Fibroblast of skin of back (primary cell): ENCODE results near the gene LPCAT3.
"Not testable (repeated sequence)": the region's sequence is repeated elsewhere in the genome, so short reads cannot be mapped to it uniquely, and the experiment has no call there.

Experiments
- DNase-seq: peaks from one replicate; pipeline ENCODE4 v3.0.0-alpha.2; 2013

The LPCAT3 gene

GRCh38 chr12:7035463-7035862, 17.2 kb upstream of the LPCAT3 start:
- DNase-seq, result no peak

DNA sequence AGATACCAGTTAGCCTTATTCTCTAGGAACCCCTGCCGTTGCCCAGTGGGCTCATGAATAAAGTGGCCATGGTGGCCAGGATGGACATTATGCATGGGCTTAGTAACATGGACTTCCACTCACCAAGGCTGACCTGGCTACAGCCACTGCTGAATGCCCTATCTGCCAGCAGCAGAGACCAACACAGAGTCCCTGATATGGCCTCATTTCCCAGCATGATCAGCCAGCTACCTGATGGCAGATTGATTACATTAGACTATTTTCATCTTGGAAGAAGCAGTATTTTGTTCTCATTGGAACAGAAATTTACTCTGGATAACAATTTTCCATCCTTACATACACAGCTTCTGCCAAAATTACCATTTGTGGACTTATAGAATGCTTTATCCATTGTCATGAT, 16.2 kb upstream of the LPCAT3 start:
- DNase-seq, result no peak

DNA sequence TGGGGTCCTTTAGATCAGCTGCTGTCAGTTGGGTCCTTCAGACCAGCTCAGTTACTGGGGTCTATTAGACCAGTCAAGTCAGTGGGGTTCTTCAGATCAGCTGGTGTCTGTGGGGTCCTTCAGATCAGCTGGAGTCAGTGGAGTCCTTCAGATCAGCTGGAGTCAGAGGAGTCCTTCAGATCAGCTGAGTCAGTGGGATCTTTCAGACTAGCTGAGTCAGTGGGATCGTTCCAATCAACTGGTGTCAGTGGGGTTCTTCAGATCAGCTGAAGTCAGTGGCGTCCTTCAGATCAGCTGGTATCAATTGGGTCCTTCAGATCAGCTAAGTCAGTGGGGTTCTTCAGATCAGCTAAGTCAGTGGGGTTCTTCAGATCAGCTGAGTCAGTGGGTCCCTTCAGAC, 14.7 kb upstream of the LPCAT3 start:
- DNase-seq, result no peak

DNA sequence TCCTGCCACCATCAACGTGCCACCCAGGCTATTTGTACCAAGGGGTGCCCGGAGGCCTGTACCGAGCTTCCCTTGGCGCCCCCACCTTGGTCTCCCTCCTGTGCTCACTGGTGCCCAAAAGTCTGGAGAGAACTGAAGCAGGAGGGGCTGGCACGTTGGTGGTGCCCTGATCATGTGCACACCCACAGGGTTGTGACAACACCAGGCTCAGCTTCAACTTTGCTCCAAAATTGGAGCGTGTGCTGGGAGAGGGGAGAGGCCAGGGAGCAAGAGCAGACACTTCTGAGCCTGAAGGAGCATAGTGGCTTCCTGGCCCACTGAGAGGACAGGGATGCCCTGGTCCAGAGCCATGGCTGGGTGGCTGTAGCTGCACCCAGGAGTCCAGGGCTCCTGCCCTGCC, 13.0 kb upstream of the LPCAT3 start:
- no peak for DNase-seq

GRCh38 chr12:7026854-7027253, 8.6 kb upstream of the LPCAT3 start:
- DNase-seq, result no peak

DNA sequence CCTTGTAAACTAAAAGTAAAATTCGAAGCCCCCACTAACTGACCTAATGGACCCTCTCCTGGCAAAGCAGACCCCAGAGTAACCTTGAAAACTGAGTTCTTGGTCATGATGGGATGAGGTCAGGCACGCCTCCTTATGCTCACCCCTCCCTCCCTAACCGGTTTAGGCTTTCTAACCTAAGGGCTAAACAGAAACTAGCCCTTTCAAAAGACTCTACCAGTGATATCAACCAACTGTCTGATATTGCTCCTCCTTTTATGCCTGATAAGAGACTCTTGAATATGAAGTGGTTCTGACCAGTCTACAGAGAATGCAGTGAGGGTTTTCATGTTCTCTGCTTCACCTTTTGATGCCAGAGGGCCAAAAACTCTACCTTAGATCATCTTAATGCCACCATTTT, 4.8 kb upstream of the LPCAT3 start:
- DNase-seq, result no peak

GRCh38 chr12:7021956-7022355, 3.7 kb upstream of the LPCAT3 start:
- no peak for DNase-seq

- DNase-seq, result no peak
Measured at GRCh38 chr12:7019043-7019569, 830 bp upstream of the LPCAT3 start.

DNA sequence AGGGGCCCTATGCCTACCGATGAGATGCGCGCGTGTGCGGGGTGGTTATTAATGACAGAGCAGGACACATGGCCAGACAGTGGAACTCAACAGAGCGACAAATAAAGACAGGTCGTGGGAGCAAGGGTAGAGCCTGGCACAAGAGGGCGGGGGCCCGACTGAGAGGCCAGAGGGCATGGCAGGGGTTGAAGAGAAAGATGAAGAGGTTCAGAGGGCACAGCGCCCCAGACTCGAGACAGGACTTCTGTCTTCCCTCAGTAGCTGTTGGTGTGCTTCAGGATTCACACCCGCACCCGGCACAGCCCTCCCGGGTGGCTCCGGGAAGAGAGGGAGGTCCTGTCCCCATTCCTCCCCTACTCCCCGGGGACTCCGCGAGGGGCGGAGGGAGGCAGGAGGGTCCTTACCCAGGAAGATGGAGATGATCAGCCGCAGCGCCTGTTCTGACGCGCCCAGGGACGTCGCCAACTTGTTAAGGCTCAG, 366 bp downstream of the LPCAT3 start:
- peak; percentile 63 for DNase-seq

GRCh38 chr12:7016958-7017571, 1.2 kb downstream of the LPCAT3 start:
- no peak for DNase-seq

GRCh38 chr12:7015555-7016370, 2.5 kb downstream of the LPCAT3 start:
- no peak for DNase-seq

GRCh38 chr12:7013101-7013500, 5.2 kb downstream of the LPCAT3 start:
- no peak for DNase-seq

DNA sequence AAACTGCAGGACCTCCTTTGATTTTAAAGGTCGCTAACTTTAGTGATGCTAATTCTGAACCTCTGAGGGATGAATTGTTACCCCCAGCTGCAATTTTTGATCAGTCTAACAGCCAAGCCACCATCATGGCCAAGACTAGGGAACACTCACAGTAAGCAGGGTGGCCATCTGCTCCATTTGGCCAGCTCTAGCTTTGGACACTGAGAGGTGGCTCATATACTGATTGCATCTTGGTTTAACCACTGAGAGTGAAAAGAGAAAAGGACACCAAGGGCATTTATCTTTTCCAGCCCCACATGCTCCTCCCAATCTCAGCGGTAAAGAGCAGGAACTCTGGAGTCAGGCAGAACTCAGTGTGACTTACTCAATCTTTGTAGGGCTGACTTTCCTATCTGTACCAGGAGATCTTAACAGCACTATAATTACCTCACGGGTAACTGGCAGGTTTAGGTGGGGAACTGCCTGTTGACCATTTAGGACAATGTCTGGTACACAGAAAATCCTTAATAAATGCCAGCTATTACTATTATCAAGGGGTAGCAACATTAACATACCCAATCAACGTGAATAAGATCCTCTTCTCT, 6.2 kb downstream of the LPCAT3 start:
- DNase-seq, result no peak

DNA sequence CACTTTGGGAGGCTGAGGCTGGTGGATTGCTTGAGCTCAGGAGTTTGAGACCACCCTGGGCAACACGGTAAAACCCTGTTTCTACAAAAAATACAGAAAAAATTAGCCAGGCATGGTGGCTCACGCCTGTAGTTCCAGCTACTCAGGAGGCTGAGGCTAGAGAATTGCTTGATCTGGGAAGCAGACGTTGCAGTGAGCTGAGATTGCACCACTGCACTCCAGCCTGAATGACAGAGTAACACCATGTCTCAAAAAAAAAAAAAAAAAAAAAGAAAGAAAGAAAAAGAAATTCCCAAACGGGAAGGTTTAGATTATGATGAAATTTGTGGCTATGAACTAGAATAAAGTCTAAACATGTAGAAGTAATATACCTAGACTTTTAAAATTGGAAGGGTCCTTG, 6.9 kb downstream of the LPCAT3 start:
- not testable (repeated sequence) for DNase-seq

- no peak for DNase-seq
Measured at GRCh38 chr12:7009512-7009911, 8.8 kb downstream of the LPCAT3 start.

DNA sequence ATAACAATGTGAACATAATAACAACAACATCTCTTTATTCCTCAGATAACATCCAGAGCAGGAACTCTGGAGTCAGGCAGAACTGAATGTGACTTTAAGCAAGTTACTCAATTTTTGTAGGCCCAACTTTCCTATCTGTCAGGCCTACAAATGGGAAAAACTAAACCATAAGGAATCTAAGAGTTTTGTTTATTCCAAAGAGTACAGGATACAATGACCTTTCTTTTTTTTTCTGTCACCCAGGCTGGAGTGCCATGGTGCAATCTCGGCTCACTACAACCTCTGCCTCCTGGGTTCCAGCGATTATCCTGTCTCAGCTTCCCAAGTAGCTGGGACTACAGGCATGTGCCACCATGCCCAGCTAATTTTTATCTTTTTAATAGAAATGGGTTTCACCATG, 9.4 kb downstream of the LPCAT3 start:
- no peak for DNase-seq

- DNase-seq, result no peak
Measured at GRCh38 chr12:7006639-7007038, 11.6 kb downstream of the LPCAT3 start.

DNA sequence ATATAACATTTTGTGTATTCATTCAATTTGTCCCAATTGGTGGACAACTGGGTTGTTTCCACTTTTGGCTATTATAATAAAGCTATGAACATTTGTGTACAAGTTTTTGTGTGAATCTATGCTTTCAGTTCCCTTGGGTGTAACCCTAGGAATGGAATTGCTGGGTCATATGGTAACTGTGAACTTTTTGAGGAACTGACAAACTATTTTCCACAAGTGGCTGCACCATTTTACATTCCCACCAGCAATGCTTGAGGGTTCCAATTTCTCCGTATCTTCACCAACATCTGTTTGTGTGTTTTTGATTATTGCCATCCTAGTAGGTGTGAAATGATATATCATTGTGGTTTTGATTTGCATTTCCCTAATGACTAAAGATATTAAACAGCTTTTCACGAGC, 13.0 kb downstream of the LPCAT3 start:
- no peak for DNase-seq

DNA sequence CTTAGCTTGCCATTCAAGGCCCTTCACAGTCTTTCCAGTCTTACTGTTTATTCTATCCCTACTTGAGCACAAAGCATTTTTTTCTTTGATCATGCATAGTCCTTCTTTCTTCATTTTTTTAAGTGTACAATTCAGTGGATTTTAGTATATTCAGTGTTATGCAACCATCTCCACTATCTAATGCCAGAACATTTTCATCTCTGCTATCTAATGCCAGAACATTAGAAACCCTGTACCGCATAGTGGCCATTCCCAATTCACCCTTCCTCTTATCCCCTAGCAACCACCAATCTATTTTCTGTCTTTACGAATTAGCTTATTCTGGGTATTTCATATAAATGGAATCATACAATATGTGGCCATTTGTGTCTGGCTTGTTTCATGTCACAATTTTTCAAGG, 13.4 kb downstream of the LPCAT3 start:
- no peak for DNase-seq

- no peak for DNase-seq
Measured at GRCh38 chr12:7004287-7004803, 13.9 kb downstream of the LPCAT3 start.

DNA sequence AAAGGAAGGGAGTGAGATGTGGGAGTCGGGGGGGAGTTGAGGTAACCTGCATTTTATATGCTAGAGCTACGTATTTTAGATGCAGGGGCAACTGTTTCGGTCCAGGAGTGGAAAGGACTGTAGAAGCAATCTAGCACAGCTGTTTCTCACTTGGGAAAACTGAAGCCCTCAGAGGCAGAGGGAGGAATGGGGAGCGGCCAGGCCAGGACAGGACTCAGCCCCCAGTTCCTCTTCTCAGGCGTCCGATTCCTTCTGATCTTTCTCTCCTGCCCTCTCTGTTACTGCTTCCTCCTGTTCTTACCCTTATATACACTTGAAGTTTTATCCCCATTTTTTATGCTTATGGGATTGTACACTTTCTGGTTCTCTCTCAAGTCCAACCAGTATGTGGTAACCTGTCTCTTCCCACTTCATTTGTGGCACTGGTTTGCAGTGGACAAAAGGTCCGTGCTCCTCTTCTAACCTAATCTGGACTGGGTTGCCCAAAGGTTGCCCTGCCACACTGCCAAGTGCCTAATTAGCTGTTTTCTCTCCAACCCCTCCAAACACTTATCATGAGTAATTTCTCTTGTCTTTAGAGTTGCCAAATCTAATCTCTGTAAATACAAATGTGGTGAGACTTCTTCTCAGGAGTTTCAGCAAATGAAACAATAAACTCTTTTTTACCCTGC, 16.2 kb downstream of the LPCAT3 start:
- DNase-seq, result no peak

GRCh38 chr12:6998715-6999451, 19.4 kb downstream of the LPCAT3 start:
- no peak for DNase-seq
